SK-N-SH (cell line): ENCODE results near the gene LEPROT. TPM values are rescaled to one million over a fixed set of nuclear protein-coding genes. Genes with fewer than 3 reads are reported as not detected.

Source experiments
- polyA plus RNA-seq, 3 experiments: library from polyadenylated mRNA; depleted of rRNA; stranded (reverse); fragments of >200 nt; gene quantifications; 2 replicates each; pipeline ENCODE4 v1.2.3, GENCODE V29; 2012
- small RNA-seq, 7 experiments: library from RNA; depleted of rRNA; stranded (forward); fragments of <200 nt; gene quantifications; one replicate each; pipeline ENCODE3, GENCODE V24; 2012

Gene LEPROT
- polyA plus RNA-seq, 1 of the 3 experiments (the other 2 are of a cell fraction), result 38.9 TPM

Small RNA genes lying within 50 kb of the gene (small RNA-seq; reads per million reads assigned to genes)
- 0 to 0.26 (median 0) reads per million in 7 experiments for gene RNU2-15P

Other genes with a start within 250 kb of the LEPROT start
- gene DNAJC6, start 111.1 kb upstream of the LEPROT start, polyA plus RNA-seq (2012; rRNA removed), result 1.9 and 2.5 TPM in 2 replicates
- 2.3 and 3.2 TPM in 2 replicates for gene LEPR, start within 50 bp of the LEPROT start, polyA plus RNA-seq (2012; rRNA removed)